Stromal cell of bone marrow (primary cell): ENCODE data around the gene CCT5.
"Not testable (repeated sequence)": the region's sequence is repeated elsewhere in the genome, so short reads cannot be mapped to it uniquely, and the experiment has no call there.

Source experiments
- DNase-seq: peaks from one replicate; pipeline ENCODE4 v3.0.0-alpha.2; 2012; ENCODE audit warnings: low read depth

The CCT5 gene

DNA sequence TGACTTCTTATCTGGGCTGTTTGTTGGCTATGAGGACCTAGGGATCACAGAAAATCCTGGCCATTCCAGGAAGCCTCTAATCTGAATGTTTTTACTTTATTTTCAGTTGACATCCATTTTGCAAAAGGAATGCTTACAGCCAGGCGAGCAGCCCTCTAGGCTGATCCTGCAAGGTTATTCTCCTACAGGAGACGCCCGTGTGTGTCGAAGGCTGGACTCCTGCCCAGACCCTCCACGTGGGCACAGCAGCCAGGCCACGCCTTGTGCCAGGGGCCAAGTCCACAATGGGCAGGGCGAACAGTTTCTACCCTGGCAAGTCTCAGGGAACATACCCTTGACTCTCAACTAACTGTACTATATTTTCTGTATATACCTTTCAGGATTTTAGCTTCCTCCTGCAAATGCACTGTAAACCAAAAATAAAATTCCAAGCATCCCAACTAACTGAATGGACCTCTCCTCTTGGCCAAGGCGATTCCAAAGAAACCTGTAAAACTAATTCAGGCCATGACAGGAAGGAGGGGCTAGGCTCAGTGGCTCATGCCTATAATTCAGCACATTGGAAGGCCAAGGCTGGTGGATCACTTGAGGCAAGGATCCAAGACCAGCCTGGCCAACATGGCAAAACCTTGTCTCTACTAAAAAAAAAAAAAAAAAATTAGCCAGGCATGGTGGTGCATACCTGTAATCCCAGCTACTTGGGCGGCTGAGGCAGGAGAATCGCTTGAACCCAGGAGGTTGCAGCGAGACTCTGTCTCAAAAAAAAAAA, 51.9 kb downstream of the CCT5 start:
- no peak for DNase-seq

DNA sequence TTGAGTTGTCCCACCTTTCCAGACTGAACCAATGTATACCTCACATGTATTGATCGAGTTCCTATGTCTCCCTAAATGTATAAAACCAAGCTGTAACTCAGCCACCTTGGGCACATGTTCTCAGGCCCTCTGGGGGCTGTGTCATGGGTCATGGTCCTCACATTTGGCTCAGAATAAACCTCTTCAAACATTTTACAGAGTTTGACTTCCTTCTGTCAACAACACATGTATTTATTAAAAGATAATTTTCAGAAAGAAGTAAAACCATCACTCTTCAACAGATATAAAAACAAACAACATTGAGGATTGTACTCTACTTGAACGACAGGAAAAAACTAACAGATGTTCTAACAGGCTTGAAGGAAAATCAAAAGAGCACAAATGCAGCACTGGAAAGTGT, 53.1 kb downstream of the CCT5 start:
- no peak for DNase-seq

DNA sequence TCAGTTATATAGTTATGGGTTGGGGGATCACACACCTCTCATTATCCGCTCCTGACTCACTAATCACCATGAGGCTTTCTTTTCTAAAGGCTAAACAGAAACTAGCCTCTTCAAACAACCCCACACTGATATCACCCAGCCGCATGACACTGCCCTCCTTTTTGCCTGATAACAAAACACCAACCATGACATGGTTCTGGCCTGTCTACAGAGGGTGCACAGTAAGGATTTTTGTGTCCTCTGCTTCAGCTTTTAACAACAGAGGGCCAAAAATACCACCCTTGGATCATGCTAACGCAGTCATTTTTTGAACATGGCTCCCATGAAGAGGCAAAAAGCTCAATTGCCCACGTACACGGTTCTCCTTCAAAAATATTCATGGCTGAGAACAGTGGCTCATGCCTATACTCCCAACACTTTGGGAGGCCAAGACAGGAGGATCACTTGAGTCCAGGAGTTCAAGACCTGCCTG, 53.7 kb downstream of the CCT5 start:
- DNase-seq, result no peak

DNA sequence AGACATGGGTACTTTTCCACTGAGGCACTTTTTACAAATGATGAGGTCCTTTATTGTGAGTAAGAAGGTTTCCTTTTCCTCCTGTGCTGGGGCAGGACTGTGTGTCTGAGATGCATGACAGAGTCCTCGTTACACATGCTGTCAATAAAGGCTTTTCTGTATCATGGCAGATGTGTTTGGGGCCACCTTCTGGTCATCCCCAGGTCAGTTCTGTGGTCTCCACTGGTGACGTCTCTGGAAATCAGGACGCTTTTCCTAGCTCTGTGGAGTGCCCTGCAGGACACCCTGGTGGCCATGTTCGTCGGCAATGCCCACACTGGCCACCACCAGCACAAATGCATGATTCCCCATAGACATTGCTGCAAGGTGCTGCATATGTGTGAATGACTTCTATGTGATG, 54.9 kb downstream of the CCT5 start:
- no peak for DNase-seq

DNA sequence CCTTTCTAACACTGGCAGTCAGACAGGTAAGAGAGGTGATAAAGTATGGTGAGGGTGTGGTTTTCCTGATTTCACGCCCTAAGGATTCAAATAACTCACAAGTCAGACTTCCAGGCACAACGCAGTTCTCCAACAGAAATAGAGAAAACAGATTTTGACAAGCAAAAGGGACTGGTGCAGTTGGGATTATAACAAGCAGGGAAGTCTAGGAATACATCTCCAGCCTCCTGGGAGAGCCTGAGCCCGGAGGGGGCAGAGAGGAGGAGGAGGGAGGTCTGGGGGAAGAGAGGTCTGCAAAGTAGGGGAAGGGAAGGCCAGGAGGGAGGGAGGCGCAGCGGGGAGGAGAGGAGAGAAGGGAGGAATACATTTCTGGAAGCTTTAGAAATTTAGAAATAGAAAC, 56.0 kb downstream of the CCT5 start:
- no peak for DNase-seq

DNA sequence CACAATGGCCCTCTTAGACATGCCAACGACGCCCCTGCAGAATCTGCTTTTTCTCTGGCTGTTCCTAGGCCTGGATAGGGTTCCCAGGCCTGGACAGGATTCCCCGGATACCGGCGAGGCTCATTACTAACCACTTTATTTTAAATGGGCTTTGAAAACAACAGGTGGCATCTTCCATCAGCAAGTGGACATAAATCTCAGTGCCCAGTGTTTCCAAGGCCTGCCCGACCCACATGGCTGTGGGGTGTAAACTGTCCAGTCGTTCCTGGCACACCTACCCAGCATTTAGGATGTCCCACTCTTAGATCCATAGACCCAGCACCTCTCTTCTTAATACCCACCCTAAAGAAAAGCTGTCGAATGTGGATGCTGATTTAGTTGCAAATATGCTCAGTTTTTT, 56.7 kb downstream of the CCT5 start:
- DNase-seq, result no peak

DNA sequence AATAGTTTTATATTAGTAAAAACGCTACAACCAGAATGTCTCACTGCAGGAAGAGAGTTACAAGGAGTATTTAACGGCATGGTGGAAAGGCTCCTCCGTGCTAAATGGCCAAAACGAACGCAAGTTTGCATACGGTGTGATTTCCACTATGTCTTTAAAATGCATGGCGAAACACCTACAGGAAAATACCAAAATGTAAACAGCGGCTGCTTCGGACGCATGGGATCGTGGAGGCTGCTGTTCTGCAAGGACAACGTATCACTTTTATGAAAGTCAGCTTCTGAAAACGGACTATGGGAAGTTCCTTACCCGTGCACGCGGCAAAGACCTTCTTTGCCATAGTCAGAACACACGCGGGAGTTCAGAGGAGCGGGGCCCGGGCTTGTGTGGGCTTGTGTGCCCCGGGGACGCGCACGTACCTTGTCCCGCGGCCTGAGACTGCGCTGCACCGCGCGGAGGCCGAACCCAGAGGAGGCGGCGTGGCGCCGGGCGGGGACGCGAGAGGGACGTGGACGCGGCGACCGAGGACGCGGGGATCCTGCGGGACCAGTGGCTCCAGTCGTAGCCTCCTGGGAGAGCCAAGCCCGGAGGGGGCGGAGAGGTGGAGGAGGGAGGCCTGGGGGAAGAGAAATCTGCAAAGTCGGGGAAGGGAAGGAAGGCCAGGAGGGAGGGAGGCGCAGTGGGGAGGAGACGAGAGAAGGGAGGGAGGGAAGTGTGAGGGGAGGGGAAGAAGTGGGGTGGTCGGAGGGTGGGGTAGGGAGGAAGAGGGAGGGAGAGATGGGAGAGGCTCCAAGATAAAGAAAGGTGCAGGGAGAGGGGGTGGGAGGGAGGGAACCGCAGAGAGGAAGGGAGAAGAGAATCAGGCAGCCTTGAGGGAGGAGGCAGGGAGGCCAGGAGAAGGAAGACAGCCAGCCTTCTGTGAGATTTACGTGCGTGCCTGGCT, 57.4 kb downstream of the CCT5 start, which contains the start of gene CMBL:
TSS of gene CMBL (minus strand) at position 697 of the 943 bp plus-strand sequence. CDS start 17,140 bp downstream, outside the sequence.
- no peak for DNase-seq

DNA sequence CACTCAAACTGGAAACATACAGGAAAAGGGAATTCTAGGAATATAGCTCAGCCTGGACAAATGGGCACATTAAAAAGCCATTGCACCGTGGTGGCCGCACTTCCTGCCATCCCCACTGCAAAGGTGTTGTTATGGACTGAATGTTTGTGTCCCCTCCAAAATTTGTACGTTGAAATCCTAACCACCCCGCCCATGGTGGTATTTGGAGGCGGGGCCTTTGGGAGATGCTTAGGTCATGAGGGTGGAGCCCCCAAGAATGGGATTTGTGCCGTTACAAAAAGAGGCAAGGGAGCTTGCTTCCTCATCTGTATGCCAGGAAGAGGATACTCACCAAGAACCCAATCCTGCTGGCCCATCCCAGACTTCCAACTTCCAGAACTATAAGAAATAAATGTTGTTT, 58.8 kb downstream of the CCT5 start:
- no peak for DNase-seq

DNA sequence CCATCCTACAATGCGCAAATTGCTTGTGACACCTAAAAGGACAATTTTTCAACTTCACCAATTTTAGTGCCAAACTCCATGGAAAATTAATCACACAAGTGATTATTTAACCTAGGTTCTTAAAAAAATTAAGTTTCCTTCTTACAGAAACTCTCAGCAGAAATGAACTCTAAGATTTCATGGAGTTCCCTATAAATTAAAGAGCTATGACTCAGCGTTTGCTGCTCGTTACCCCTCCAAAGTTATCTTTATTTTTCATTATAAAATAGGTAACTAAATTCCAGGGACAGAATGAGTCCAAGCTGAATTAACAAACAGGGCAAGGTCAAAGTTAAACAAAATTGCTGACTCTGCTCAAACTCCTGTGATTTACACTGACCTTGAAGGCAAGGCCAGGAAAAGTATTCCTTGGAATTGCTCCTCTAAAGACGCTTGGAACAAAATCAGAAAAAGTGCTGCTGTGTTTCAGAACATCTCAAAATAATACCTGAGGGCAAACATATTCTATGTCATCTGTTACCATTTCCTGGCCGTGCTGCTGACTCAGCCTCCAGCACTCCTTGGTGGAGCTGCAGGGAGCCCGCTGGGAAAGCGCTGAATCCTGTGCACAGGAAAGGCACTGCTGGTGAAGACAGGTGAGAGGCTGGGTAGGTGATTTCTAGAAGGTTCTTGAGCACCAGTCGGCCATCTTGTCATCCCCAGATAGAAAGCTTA, 60.1 kb downstream of the CCT5 start:
- no peak for DNase-seq

DNA sequence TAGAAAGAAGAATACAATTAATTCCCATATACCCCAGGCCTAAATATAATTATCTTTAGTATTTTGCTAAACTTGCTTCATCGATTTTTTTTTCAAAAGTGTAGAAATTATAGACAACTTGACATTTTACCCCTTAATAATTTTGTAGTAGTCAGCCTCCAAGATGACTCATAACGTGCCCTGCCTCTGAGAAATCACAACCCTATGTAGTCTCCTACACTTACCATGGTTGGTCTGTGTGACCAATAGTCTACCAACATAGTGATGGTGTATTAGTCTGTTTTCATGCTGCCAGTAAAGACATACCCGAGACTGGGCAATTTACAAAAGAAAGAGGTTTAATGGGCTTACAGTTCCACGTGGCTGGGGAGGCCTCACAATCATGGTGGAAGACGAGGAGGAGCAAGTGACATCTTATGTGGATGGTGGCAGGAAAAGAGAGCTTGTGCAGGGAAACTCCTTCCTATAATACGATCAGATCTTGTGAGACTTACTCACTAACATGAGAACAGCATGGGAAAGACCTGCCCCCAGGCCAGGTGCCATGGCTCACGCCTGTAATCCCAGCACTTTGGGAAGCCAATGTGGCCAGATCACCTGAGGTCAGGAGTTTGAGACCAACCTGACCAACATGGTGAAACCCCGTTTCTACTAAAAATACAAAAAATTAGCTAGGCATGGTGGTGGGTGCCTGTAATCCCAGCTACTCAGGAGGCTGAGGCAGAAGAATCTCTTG, 60.9 kb downstream of the CCT5 start:
- DNase-seq, result not testable (repeated sequence)

DNA sequence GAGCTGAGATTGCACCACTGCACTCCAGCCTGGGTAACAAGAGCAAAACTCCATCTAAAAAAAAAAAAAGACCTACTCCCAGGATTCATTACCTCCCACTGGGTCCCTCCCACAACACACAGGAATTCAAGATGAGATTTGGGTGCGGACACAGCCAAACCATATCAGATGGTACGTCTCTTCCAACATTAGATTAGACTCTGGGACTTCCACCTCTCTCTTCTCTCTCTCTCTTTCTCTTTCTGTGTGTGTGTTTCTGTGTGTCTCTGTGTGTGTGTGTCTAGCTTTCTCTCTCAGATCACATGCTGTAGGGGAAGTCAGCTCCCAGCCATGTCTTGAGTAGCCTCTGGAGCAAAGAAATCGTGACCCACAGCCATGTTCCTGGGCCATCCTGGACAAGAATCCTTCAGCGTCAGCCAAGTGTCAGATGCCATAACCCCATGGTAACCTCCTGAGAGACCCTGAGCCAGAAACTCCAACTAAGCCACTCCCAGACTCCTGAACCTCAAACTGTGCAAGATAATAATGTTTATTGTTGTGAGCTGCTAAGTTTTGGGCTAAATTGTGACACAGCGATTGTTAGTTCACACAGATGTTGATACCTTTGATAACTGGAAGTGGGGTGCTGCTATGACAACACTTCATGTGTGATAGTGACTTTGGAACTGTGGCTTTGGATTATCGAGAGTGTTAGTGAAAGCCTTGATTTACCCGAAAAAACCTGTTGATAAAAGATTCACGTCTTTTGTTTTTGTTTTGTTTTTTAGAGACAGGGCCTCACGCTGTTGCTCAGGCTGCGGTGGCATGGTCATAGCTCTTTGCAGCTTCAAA, 61.7 kb downstream of the CCT5 start:
- DNase-seq, result no peak

DNA sequence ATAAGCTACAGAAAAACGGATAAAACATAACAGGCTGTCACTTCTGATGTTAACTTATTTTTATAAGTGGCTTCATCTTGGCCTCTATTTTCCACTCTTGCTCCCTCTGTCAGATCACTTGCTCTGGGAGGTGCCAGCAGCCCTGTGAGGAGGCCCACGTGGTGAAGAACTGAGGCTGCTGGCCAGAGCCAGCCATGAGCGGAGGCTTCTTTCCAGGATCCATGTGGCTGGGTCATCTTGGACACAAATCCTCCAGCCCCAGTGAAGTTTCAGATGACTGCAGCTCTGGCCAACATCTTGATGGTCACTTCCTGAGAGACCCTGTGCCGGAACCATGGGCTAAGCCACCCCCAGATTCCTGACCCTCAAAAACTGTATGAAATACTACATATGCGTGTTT, 65.1 kb downstream of the CCT5 start:
- no peak for DNase-seq
